ENCODE measurements around the gene SCFD2.
A peak's percentile ranks its signal among the peaks of the same experiment; 100 is the strongest.

SCFD2 gene

GRCh38 chr4:52912608-52913007 is 453.3 kb downstream of the SCFD2 start:
- no peak for ATAC-seq

GRCh38 chr4:52911684-52912294 is 454.1 kb downstream of the SCFD2 start:
- ATAC-seq, result no peak

DNA sequence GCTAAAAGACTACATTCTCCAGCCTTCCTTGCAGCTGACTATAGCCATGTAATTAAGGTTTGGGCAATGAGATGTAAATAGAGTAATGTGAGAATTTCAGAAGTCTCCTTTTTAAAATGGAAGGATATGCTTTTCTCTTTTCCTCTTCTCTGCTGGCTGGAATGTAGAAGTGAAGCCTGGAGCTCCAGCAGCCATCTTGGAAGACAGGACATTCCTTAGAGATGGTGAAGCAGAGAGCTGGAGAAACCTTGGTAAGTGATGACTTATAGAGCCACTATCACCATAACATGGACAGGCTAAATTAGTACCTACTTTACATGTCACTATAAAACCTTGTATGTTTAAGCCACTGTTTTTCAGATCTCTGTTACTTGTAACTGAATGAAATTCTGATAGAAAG is 455.7 kb downstream of the SCFD2 start:
- ATAC-seq, result no peak

GRCh38 chr4:52907510-52907909 is 458.4 kb downstream of the SCFD2 start:
- no peak for ATAC-seq

GRCh38 chr4:52904421-52904820 is 461.4 kb downstream of the SCFD2 start:
- no peak for ATAC-seq

GRCh38 chr4:52903273-52903672 is 462.6 kb downstream of the SCFD2 start:
- no peak for ATAC-seq

DNA sequence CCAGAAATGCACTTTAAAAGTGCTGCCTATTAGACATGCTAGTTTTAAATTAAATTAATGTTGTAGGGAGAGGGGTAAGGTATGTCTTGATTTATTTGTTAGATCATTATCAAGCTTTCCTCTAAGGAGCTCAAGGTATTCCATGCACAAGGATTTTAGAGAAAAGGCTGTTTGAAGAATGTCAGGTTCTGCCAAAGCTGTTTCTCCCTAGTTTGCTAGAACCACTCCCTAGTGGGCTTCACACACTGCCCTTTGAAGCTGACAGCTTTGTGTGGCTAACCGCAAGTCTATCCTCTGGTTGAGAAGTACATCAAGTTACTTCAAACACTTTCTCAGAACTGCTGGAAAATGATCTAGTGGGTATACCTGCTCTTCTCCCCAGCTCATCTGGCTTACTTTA is 471.4 kb downstream of the SCFD2 start:
- ATAC-seq, result no peak

GRCh38 chr4:52892880-52893279 is 473.0 kb downstream of the SCFD2 start:
- no peak for ATAC-seq

GRCh38 chr4:52891743-52892142 is 474.1 kb downstream of the SCFD2 start:
- ATAC-seq, result no peak

DNA sequence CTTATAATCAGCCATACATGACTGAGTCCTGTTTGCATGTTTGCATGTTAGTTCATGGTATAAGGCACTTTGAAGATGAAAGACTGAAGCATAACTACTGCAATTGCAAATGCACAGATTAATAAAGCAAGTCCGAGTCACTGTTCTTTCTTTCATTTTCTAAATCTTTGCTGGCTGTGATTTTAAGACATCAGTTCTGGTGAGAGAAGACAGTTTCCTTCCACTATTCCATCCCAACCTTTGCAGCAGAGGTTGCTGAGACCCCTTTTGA is 475.4 kb downstream of the SCFD2 start:
- peak in 1 of 2 donors; percentile 18 for ATAC-seq

- peak; percentile 68 to 77 for ATAC-seq
These were observed 475.9 kb downstream of the SCFD2 start for GRCh38 chr4:52889778-52890520.

- no peak for ATAC-seq
These were observed 476.5 kb downstream of the SCFD2 start for GRCh38 chr4:52889354-52889753.

DNA sequence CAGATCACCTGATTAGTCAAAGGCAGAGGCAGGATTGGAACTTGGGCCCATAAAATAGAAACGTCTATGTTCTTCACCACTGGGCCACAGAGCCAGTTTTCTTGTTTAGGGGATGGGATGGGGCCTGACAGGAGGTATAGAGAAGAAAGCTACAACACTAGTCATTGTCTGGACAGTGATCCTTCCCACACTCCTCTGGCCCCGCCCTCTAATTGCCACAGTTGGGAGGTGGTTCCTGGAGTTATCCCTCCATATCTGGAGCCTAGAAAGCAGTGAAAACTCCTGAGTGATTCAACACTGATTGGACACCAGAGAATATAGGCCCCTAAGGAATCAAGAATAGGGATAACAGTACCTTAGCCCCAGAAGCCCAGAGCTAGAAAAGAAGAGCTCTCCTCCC is 480.9 kb downstream of the SCFD2 start:
- no peak for ATAC-seq

DNA sequence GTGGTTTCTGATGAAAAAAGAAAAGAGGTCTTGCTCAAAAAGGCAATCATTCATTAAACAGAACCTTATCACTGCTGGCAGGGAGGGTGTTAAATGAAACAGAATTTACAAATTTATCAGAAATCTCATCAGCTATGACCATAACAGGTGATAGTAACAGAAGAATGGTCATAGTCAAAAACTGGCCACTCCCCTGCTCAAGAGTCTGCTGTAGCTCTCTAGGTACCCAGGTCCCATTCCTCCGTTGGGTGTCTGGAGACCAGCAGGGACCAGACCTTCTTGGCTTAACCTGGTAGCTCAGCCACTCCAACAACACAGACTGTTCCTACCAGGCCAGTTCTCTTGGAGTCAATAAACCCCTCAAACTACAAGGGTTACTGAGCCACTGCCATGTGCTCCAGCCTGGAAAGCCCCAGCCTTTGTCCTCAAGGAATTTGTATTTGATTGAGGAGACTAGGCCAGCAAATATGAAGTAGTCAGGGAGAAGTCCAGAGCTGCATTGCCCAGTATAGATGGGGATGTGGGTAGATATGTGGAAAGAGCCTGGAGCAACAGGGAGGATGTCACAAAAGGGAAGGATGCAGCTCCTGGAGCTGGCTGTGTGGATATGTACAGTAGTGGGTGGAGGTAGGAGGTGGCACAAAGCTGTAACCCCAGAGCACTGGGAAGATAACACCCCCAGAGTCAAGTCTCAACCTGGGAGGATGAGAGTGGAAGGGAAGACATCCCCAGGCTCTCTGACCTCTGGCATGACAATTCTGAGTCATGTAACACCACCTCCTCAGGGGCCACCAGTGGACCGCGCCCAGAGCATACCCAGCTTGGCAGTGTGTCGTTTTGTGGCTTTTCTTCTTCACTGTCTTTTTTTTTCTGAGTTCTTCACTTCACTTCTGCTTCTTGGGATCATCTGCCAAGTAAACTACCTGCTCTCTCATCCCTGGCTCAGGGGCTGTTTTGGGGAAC is 481.9 kb downstream of the SCFD2 start:
- peak in 1 of 2 donors; percentile 33 for ATAC-seq

GRCh38 chr4:52883183-52883621 is 482.7 kb downstream of the SCFD2 start:
- no peak for ATAC-seq

GRCh38 chr4:52880994-52881393 is 484.9 kb downstream of the SCFD2 start:
- no peak for ATAC-seq

DNA sequence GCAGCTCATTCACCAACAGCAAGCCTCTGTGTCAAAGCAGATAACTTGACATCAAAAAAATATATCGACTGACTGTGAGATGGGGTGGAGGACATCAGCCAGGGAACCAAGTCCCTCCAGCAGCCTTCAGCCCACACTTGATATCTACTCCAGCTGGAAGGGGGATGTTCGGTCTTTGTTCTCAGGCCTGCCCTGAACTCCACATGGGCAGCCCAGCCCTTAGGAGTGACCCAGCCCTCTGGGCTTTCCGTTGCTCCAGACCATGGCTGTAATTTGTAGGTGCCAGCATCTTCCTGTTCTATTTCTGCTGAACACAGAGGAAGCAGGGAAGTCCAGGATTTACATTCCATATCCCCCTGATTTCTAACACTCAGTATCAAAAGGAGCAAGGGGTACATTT is 486.4 kb downstream of the SCFD2 start:
- ATAC-seq, result no peak

- no peak for ATAC-seq
These were observed 488.2 kb downstream of the SCFD2 start for GRCh38 chr4:52877694-52878093.

DNA sequence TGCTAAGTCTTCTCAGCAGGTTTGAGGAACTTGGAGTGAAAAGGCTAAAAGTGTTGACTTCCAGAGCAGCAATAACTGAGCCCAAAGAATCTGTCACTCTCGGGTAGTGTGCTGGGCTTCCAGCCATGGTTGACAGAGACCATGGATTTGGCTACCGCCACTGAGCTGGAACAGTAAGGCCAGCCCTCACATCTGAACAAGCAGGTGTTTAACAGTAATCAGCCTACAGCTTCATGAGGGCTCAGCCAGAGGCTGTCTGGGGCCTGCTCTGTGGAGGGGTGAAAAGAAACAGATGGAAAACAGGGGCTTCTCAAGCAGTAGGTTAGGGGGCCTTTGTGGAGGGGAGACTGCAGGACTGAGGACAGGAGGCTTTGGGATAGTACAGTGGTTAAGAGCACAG is 488.8 kb downstream of the SCFD2 start:
- ATAC-seq, result no peak

DNA sequence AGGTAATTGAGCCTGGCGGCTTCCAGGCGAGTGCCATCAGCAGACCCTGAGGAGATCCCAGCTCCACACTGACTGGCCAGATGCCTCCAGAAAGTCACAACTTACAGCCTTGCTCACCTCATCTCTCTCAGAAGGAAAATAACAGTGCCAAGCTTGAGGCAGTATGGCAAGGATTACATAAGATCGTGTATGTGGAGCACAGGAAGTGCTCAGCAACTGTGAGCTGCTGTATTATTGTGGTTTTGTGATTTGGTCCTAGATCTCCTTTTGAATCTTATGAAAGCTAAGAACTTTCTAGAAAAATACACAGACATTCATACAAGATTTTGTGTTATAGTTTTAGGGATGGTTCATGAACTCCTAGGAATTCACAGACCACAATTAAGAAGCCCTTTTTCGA is 489.8 kb downstream of the SCFD2 start:
- ATAC-seq, result no peak

- ATAC-seq, result no peak
These were observed 490.9 kb downstream of the SCFD2 start for GRCh38 chr4:52874948-52875347.

DNA sequence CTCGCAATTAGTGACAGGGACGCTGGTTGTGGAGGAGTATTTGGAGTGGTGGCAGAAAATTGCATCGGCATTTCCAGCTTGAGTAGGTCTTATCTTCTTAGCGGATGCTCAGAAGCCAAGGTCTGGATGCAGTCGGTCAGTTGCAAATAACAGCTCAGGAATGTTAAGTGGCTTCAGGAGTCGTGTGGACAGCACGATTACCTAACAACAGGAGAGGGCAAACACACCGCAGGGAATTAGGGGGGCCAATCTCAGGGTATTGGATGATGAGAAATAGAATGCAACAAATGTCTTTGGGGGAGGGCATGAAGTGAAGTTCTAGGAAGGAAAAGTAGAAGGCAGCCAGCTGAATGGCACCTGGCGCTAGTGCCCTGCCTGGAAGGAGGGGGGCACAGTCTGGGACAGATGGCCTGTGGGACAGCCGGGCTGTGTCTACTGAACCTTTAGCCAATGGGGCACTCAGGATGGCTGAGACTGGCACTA is 492.0 kb downstream of the SCFD2 start:
- ATAC-seq, result no peak

- ATAC-seq, result no peak
These were observed 492.7 kb downstream of the SCFD2 start for GRCh38 chr4:52873191-52873590.

GRCh38 chr4:52870225-52870624 is 495.6 kb downstream of the SCFD2 start:
- ATAC-seq, result no peak

All from activated CD4-positive, CD25-positive, alpha-beta regulatory T cell treated with anti-CD3 and anti-CD28 coated beads, Interleukin-2, amount 50 U/mL, for 24 hours (primary cell).